ENCODE measurements around the gene GPR55. TPM values are rescaled to one million over a fixed set of nuclear protein-coding genes. Genes with fewer than 3 reads are reported as not detected.

Gene GPR55
- total RNA-seq, 1 experiment from 2014 or later: not detected

GRCh38 chr2:230934231-230935129 is 9.4 kb upstream of the GPR55 start:
- DNase-seq (ENCODE audit: low spot score): no peak

- no peak for DNase-seq (ENCODE audit: low spot score)
Measured at GRCh38 chr2:230933521-230934180, 8.6 kb upstream of the GPR55 start.

- no peak for DNase-seq (ENCODE audit: low spot score)
Measured at GRCh38 chr2:230932556-230933511, 7.8 kb upstream of the GPR55 start.

GRCh38 chr2:230931556-230932231 is 6.7 kb upstream of the GPR55 start:
- no peak for DNase-seq (ENCODE audit: low spot score)

GRCh38 chr2:230930928-230931555 is 6.0 kb upstream of the GPR55 start:
- no peak for DNase-seq (ENCODE audit: low spot score)

GRCh38 chr2:230930149-230930780 is 5.2 kb upstream of the GPR55 start:
- no peak for DNase-seq (ENCODE audit: low spot score)

GRCh38 chr2:230929381-230930148 is 4.5 kb upstream of the GPR55 start:
- DNase-seq (ENCODE audit: low spot score): no peak

GRCh38 chr2:230928701-230929380 is 3.8 kb upstream of the GPR55 start:
- DNase-seq (ENCODE audit: low spot score): no peak

- no peak for DNase-seq (ENCODE audit: low spot score)
Measured at GRCh38 chr2:230927711-230928341, 2.8 kb upstream of the GPR55 start.

- DNase-seq (ENCODE audit: low spot score): no peak
Measured at GRCh38 chr2:230925879-230926765, 1.1 kb upstream of the GPR55 start.

- no peak for DNase-seq (ENCODE audit: low spot score)
Measured at GRCh38 chr2:230925443-230925878, 419 bp upstream of the GPR55 start.

GRCh38 chr2:230924092-230924469 is 961 bp downstream of the GPR55 start:
- no peak for DNase-seq (ENCODE audit: low spot score)

GRCh38 chr2:230922951-230923717 is 1.9 kb downstream of the GPR55 start:
- DNase-seq (ENCODE audit: low spot score): no peak

GRCh38 chr2:230921806-230922595 is 3.0 kb downstream of the GPR55 start:
- no peak for DNase-seq (ENCODE audit: low spot score)

GRCh38 chr2:230920167-230920566 is 4.9 kb downstream of the GPR55 start:
- no peak for DNase-seq (ENCODE audit: low spot score)

GRCh38 chr2:230919681-230920080 is 5.4 kb downstream of the GPR55 start:
- DNase-seq (ENCODE audit: low spot score): no peak

Measured in HT-29 (cell line).